Dedifferentiated amniotic fluid mesenchymal stem cell (primary cell): ENCODE data around the gene ACTN1.
"Not testable (repeated sequence)": the region's sequence is repeated elsewhere in the genome, so short reads cannot be mapped to it uniquely, and the experiment has no call there.

ENCODE experiments used
- DNase-seq: peaks from one replicate; pipeline ENCODE4 v3.0.0-alpha.2; 2016; ENCODE audit errors: extremely low spot score

ACTN1 gene

DNA sequence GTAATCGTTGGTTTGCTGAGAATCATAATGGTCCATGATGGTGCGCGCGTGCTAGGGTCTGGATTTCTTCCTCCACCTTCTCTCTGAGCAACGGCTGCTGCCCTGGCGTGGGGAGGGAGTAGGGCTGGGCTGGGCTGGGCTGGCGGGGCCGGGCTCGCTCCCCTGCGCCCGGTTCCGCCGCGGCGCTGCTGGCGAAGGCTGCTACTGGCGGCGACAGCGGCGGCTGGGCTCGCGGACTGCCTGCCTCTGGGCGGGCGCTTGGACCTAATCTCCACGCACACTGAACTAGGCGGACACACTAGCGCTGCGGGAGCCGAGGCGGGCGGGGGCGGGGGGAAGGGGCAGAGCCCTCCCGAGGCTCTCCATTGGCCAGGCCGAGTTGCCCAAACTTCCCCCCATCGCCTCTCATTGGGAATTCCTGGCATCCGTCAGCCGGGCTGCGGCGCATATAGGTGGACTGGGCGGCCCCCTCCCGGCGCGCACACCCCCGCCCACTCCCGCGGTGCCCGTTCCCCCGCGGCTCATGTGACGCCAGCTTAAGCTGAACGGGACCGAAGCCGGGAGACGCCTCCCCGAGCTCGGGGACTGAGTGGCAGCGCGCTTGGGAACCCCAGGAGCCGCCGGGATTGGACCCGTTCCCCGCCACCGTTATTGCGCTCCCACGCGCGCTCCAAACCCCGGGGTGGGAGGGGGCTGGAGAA is at the start of gene ACTN1:
Gene ACTN1, minus strand, starts transcription at position 282 of the 701 bp plus-strand sequence. Its CDS starts 246 bp downstream, at position 36.
- DNase-seq: peak; percentile 96

DNA sequence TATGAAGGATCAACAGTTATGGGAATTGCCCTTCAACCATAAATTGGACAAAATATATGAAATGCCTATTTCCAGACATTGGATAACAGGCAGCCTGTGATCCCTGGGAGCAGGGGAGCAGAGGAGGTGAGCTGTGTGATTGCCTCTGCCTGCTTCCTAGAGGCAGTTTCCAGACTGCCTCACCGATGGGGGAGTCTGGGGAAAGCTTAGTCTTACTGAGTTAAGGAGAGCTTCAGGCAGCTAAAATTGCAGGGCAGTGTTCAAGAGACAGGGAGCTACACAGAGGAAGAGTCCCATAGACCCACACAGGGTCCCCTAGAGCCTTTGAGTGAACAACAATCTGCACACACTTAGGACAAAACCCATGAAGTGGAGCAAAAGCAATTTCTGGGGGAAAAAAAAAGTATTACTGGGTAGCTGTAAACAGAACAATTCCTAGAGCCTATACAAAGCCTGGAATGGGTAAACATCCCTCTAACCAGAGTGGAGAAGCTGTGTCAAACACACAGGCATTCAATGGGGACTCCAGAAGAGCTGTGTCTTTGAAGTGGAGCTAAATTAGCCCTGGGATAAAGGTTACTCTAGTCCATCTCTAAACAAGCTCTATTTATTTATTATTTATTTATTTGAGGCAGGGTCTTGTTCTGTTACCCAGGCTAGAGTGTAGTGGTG is 48.3 kb upstream of the ACTN1 start:
- no peak for DNase-seq

DNA sequence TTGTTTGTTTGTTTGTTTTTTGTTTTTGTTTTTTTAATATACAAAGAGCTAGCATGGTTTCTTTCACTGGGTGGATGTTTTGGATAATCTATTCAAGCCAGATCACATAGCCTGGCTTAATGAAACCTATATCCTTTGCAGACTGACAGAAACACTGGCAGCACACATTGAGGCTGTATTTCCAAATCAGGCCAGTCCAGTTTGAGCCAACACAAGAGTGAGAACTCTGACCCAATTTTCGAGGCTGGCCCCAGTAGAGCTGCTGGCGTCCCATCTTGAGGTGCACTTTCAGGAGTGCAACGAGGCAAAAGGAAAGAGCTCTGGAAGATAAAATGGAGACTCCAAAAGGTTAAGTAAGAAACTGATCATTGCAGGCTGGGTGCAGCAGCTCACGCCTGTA is 43.9 kb upstream of the ACTN1 start:
- DNase-seq: no peak

DNA sequence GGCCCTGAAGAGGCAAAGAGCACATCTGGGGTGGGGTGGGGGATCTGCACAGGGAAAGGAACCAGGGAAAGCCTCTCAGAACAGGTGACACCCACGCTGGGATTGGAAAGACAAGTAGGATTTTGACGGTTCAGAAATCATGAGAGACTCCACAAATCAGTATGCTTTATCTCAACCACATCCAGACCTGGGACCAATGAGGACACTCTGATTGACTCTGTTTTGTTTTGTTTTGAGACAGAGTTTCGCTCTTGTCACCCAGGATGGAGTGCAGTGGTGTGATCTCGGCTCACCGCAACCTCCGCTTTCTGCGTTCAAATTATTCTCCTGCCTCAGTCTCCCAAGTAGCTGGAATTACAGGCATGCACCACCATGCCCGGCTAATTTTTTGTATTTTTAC is 43.0 kb upstream of the ACTN1 start:
- DNase-seq: not testable (repeated sequence)

DNA sequence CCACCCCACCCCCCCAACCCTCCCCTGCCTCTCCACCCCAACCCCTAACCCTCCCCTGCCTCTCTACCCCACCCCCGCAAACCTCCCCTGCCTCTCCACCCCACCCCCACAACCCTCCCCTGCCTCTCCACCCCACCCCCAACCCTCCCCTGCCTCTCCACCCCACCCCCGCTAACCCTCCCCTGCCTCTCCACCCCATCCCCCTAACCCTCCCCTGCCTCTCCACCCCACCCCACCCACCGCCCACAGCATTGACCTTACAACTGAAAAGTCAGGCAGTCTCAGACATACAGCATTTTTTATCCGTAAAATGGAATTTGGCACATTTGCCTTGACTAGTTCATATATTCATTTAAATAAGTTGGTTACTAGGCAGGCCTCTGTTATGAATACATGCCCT is 38.6 kb upstream of the ACTN1 start:
- no peak for DNase-seq

DNA sequence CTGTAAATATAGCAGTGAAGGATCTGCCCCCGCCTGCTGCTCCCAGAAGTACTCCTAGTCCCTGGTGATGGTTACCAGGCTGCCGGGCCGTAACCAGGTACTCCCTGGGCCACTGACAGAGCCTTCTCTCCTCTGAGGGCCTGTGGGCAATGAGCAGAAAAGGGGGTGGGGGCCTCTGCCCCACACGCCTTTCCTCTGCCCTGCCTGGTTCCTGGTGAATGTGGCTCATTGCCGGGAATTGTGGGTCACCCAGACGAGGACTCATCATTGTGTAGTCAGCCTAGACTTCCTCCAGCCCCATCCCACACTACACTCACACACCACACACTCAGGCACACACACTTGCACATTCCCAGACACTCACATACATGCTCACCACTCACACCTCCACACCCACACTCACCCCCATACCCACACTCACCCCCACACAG is 35.7 kb upstream of the ACTN1 start:
- DNase-seq: no peak

DNA sequence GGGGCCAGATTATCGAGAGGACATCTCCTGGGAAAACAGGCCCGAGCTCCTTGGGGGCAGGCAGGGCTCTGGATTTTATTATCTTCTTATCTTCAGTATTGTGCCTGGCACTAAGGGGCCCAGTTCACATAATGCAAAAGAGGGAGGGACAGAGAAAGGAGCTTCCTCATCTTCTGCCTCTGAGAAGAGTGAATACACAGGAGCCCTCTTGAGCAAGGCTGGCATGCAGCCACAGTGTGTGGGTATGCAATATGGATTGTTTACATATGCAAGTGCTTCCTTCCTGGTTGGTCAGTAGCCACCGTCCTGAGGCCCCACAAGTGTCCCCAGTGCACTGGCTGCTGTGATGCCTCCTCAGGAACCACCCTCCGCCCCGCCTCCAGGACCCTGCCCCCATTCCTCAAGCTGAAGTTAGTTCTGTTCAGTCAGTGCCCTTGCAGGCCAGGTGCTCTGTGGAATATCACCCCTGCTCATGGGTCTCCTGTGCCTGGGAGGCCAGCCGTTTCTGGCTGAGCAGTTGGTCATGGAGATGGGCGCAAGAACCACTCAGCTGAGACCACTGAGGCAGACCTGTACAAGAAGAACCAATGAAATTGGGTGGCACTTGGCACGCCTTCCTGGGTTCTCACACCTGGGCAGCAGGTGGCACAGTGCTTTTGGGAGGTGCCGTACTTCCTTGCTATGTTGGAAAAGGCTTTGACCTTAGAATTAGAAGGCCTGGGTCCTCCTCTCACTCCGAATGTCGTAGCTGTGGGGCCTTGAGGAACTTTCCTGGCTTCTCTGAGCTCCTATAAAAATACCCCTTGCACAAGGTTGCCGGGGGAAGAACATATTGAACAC is 35.1 kb upstream of the ACTN1 start:
- DNase-seq: no peak

DNA sequence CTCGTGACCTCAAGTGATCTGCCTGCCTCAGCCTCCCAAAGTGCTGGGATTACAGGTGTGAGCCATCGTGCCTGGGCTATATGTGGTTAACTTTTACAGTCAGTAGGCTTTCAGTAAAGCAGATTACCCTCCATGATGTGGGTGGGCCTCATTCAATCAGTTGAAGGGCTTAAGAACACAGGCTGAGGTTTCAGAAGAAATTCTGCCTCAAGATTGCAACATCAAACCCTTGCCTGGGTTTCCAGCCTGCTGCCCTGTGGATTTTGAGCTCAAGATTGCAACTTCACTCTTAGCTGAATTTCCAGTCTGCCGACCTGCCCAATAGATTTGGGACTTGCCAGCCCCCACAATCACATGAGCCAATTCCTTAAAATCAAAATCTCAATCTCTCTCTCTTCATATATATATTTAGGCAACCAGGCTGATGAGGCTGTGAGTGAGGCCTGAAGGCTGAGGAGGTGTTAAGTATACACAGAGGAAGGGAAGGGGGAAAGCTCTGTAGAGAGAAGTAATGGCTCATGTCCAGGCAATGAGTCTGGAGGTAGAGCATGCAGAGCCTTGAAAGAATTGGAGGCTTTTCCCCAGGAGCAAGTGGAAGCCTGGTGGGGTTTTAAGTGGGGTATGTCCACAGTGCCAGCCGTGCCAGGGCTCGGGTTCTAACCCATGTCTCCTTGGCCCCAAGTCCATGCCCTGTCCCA is 33.3 kb upstream of the ACTN1 start:
- no peak for DNase-seq

DNA sequence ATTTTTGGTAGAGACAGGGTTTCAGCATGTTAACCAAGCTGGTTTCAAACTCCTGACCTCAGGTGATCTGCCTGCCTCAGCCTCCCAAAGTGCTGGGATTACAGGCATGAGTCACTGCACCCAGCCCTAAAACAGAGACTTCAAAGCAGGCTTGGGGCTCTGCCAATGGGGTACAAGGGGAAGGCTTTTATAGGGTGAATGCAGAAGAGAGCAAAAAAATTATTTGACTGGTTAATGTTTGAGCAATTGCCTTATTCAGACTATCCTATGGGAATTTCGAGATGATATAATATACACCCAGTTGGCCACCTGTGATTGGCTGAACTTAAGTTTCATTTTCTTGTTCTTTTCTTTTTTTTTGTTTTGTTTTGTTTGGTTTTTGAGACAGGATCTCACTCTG is 31.5 kb upstream of the ACTN1 start:
- no peak for DNase-seq

DNA sequence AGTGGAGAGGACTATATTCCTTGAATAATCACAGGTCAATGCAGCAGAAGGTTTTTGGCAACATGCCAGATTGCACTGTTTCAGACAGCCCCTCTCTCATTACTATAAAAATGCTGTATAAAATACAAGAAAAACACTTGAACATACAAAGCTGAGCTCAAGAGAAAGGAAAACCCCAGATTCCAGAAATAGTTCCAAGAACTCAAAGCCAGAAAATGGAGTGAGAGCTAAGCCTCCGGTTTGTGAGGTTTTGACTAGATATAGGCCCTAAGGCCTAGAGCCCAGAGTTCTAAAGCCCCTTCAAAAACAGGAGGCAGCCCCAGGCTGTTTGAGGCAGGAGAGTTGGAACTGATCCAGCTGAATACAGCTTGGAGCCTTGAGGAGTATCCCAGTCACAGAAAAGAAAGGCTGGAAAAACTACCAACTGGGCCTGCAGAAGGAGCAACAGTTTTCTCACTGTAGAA is 29.4 kb upstream of the ACTN1 start:
- peak; percentile 55 for DNase-seq

DNA sequence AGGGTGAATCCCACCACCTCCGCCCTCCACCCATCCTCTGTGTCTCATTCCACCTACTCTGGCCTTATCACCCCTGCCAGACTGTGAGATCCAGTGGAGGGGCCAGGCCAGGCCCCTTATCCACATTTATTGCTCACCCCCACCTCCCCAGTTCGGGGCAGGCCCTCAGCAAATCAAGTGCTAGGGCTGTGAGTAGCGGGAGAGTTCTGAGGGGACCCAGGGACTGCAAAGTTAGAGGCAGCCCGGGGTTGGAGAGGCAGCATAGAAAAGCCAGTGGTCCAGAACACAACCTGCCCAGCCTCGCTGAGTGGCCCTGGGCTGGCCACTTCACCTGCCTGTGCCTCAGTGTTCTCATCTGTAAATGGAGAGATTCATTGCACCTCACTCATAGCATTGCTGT is 27.2 kb upstream of the ACTN1 start:
- no peak for DNase-seq

DNA sequence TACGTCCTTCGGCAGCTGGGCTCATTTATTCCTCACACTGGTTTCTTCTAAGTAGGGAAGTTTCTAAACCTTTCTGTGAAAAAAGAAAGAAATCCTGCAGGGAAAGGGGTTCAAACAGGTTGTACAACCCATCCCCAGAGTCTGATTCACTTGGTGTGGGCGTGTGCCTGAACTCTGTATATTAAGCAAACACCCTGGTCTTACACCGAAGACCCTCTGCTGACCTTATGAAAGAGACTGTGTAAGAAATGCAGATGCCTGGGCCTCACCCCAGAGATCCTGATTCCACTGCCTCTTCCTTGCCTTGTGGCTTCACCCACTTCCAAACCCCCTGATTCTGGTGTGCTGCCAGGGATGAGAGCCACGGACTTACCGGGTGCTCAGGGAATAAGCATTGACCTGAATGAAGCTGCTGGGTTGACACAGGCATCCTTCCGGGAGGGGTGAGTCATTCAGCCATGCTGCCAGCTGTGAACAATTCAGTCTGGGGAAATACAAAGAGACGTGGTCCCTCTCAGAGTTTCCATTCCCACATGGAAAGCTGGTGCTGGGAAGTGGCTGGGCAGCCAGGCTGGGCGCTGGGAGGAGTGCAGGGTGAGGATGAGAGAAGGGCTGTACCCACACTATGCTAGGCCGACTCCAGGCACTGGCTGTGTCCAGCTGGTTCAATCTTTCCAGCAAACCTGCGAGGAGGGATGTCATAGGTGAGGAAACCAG is 26.5 kb upstream of the ACTN1 start:
- DNase-seq: peak; percentile 90

DNA sequence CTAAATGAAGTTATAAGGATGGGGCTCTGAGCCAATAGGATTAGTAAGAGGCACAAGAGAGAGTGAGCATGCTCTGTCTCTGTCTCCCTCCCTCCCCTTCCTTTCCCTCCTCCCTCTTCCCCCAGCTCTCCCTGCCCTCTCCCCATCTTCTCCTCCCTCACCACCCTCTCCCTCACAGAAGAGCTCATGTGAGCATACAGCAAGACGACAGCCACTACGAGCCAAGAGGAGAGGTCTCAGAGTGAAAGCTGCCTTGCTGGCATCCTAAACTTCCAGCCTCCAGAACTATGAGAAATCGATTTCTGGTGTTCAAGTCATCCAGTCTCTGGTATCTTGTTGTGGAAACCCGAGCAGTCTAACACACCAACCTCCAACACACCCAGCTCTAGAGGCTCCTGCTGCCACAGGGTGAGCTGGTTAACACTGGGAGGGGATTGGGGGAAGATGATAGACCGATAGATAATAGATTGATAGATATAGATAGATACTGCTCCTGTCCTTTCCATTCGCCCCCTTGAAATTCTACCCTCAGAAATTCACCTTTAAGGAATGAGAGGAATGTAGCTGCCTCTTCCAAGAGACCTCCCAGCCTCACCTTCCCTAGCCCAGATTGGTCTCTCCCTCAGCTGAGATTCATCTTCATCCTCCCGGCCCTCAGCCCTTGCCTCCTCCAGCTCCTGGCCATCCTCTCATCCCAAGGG is 25.8 kb upstream of the ACTN1 start:
- DNase-seq: no peak

DNA sequence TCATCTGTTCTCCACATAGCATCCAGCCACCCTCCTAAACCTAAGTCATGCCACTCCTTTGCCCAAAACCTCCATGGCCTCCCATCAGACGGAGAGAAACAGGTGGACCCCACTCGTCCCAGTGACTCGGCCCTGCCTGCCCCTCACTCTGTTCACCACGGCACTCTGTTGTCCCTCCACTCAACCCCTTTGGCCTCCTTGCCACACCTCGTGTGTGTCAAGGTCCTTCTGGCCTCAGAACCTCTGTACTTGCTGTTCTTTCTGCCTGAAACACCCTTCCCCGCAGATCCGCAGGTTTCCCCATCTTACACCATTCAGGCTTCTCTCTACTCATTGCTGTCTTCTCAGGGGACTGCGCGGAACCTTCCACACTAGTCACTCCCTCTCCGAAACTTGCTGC is 24.5 kb upstream of the ACTN1 start:
- no peak for DNase-seq

DNA sequence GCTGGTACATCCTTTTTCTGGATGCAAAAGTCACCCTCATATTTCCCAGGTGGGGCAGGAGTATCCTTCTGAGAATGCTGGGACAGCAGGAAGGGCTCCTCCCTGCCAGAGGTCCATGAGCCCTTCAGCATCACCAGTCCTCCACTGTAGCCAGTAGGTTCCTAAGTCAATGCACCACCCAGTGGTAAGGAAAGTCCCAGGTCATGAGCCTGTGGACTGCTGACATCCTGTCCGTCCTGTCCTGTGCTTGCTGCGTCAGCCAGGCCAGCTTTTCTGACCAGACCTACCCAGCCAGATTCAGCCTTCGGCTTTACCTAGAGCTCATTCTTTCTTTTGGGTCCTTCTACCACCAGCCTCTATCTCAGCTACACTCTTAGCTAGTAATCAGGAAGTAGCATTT is 23.0 kb upstream of the ACTN1 start:
- no peak for DNase-seq

DNA sequence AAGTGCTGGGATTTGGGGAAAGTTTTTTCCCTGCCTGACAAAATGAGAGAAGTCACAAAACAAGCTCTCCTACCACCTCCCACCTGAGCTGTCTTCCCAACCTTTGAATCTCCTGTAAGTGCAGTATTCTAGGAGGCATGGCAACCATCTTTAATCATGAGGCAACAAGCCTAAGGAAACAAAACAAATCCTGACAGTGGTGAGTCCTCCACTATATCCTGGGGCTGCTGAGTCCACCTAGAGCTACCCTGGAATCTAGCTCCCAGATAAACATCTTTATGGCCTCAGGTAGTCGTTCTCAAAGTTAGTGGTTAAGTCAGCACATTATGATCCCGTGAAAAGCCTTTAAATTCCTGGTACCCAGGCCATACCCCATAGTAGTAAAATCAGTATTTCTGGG is 22.3 kb upstream of the ACTN1 start:
- no peak for DNase-seq

DNA sequence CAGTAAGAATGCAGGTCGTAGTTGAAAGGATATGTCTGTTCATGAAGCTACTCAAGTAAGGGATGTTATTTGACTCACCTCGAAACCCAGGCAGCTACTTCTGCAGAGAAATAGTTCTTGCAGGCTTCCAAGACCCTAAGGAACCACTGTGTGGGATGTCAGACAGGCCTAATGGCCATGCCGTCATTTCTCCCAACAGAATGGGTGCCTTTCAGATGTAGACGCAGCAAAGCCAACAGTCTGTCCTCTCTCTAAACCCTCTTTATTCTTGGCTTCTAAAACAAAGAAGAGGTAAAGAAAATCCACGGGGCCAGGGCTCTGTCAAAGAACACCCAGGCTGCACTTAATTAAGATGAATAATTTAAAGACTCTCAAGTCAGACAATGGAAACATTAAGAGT is 19.0 kb upstream of the ACTN1 start:
- DNase-seq: no peak

DNA sequence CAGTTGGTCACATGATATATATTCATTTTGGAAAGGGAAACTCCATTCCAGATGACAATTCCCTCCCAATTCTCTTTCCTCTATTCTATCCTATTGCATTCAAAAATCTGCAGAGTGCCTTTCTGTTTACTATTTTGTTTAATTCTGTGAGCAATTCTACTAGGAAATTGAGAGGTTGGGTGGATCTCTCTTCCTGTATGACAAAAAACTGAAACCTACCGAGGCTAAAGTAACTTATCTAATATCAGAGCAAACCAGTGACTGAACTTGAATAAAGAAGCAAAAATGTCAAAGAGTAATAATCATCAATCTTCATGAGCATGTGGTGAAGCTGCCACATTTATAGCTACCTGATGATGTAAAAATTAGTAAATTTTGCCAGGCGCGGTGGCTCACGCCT is 16.6 kb upstream of the ACTN1 start:
- no peak for DNase-seq

DNA sequence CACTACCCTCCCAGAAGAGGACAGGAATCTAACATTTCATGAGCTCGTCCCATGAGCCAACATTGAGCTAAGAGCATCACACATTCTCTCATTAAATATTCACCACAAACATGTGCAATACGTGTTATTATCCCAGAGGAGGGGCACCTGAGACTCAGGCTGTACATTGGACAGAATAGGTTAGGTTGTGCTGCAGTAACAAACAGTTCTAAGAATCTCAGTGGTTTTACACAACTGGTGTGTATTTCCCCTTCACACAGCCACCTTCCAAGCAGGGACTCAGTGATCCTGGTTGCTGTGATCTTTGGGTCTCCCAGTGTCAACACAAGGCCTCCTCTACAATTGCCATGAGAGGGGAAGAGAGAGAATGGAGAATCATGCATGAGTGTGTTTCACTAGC is 15.0 kb upstream of the ACTN1 start:
- DNase-seq: no peak

DNA sequence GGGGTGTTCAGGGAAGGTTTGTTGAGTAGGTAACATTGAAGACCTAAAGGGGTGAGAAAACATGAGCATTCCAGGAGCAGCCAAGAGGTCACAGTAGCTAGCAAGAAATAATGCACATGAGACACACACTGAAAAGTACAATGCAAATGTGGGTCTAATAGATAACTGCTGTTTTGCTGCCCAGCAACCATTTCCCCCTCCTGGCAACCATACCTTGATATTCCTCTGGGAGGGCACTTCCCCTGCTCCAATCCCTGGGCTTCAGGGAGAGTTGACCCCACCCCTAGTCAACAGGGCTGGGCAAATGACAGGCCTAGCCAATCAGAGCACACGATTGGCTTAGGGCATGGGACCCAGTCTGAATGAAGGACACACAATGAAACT is 8.5 kb upstream of the ACTN1 start:
- DNase-seq: no peak
